IMR-90 (cell line): ENCODE measurements around the gene CLEC2D. TPM values are rescaled to one million over a fixed set of nuclear protein-coding genes. Genes with fewer than 3 reads are reported as not detected.

ENCODE experiments used
- ATAC-seq: fragments of 200-7000 bp; cut with Tn5 transposase; 2 replicates; pipeline ENCODE4 v1.9.1; 2020; ENCODE audit warnings: low read depth, mild to moderate bottlenecking, moderate library complexity
- BruUV-seq: library from RNA; stranded (reverse); fragments of 400-500 nt; replicated peaks from 2 replicates; lab custom pipeline; 2021; lab: Mats Ljungman, UMichigan
- CTCF ChIA-PET: fragments of 300-600 bp; formaldehyde crosslinking; extraction: SDS; loops from one replicate; lab custom pipeline; 2021; ENCODE audit warnings: antibody characterized with exemption; lab: Yijun Ruan, JAX
- POLR2A ChIA-PET: fragments of 300-600 bp; sonication (Branson Sonifier 250); formaldehyde crosslinking; loops from one replicate; lab custom pipeline; 2022; ENCODE audit warnings: antibody characterized with exemption; ENCODE audit not compliant: unreplicated experiment; lab: Charles Lee
- DNase-seq: peaks from one replicate; pipeline ENCODE4 v3.0.0; 2013
- H2AFZ ChIP-seq: replicated peaks from 2 replicates; pipeline ENCODE3; 2013; ENCODE audit warnings: low read length, mild to moderate bottlenecking; ENCODE audit not compliant: poor library complexity
- H2AK5ac ChIP-seq: 2 replicates; pipeline ENCODE4 v1.6.1; 2013; ENCODE audit warnings: low read depth, low read length, inconsistent platforms
- H2AK9ac ChIP-seq: replicated peaks from 2 replicates; pipeline ENCODE3; 2013; ENCODE audit warnings: mild to moderate bottlenecking, low read depth, low read length, moderate library complexity; ENCODE audit not compliant: poor library complexity
- H2BK120ac ChIP-seq: 2 replicates; pipeline ENCODE4 v1.6.1; 2013; ENCODE audit warnings: low read depth, low read length, inconsistent platforms
- H2BK15ac ChIP-seq: 3 replicates; pipeline ENCODE4 v1.6.1; 2013; ENCODE audit warnings: low read depth, low read length, inconsistent platforms
- H2BK20ac ChIP-seq: 2 replicates; pipeline ENCODE4 v1.6.1; 2013; ENCODE audit warnings: low read depth, mild to moderate bottlenecking, inconsistent platforms, low read length, moderate library complexity
- H2BK5ac ChIP-seq: 2 replicates; pipeline ENCODE4 v1.6.1; 2013; ENCODE audit warnings: mild to moderate bottlenecking, low read depth, low read length, inconsistent platforms; ENCODE audit not compliant: poor library complexity, severe bottlenecking
- H3K14ac ChIP-seq: replicated peaks from 2 replicates; pipeline ENCODE4 v1.6.1; 2013; ENCODE audit warnings: low read depth, low read length, inconsistent platforms
- H3K18ac ChIP-seq: 2 replicates; pipeline ENCODE4 v1.6.1; 2013; ENCODE audit warnings: low read depth, low read length, control low read depth
- H3K23ac ChIP-seq: 2 replicates; pipeline ENCODE4 v1.6.1; 2013; ENCODE audit warnings: low read depth, low read length, inconsistent platforms
- H3K27ac ChIP-seq: 2 replicates; pipeline ENCODE4 v1.5.1; 2013; ENCODE audit warnings: mild to moderate bottlenecking, control low read depth, low read length; ENCODE audit not compliant: insufficient read depth
- H3K27me3 ChIP-seq: 2 replicates; pipeline ENCODE4 v1.6.1; 2013; ENCODE audit warnings: low read length; ENCODE audit not compliant: control insufficient read depth, insufficient read depth
- H3K36me3 ChIP-seq: 2 replicates; pipeline ENCODE4 v1.6.1; 2013; ENCODE audit warnings: low read length, mixed read lengths; ENCODE audit not compliant: control insufficient read depth, insufficient read depth
- H3K4ac ChIP-seq: 2 replicates; pipeline ENCODE4 v1.6.1; 2013; ENCODE audit warnings: low read depth, low read length, inconsistent platforms
- H3K4me1 ChIP-seq: 2 replicates; pipeline ENCODE4 v1.6.1; 2013; ENCODE audit warnings: low read length, mixed read lengths; ENCODE audit not compliant: control insufficient read depth, insufficient read depth
- H3K4me2 ChIP-seq: 2 replicates; pipeline ENCODE4 v1.6.1; 2013; ENCODE audit warnings: low read depth, mild to moderate bottlenecking, control low read depth, low read length, moderate library complexity
- H3K4me3 ChIP-seq: 2 replicates; pipeline ENCODE4 v1.5.1; 2013; ENCODE audit warnings: low read depth, mild to moderate bottlenecking, control low read depth, low read length, moderate library complexity; ENCODE audit not compliant: insufficient read depth
- H3K56ac ChIP-seq: 2 replicates; pipeline ENCODE4 v1.6.1; 2013; ENCODE audit warnings: low read length, inconsistent platforms; ENCODE audit not compliant: insufficient read depth; ENCODE audit errors: extremely low read depth
- H3K79me1 ChIP-seq, 2 experiments: 2 replicates each; pipeline ENCODE4 v1.6.1; 2013; ENCODE audit warnings: low read length in 2 of 2, inconsistent platforms in 1 of 2, low read depth in 1 of 2
- H3K9ac ChIP-seq: 2 replicates; pipeline ENCODE4 v1.6.1; 2013; ENCODE audit warnings: low read depth, low read length, control low read depth
- H3K9me1 ChIP-seq: 2 replicates; pipeline ENCODE4 v1.6.1; 2013; ENCODE audit warnings: low read length, inconsistent platforms; ENCODE audit not compliant: insufficient read depth
- H3K9me3 ChIP-seq: 2 replicates; pipeline ENCODE4 v1.6.1; 2013; ENCODE audit warnings: low read length; ENCODE audit not compliant: control insufficient read depth, insufficient read depth
- H4K20me1 ChIP-seq: 2 replicates; pipeline ENCODE4 v1.6.1; 2013; ENCODE audit warnings: low read length, inconsistent platforms; ENCODE audit not compliant: insufficient read depth
- H4K5ac ChIP-seq: 2 replicates; pipeline ENCODE4 v1.6.1; 2013; ENCODE audit warnings: mild to moderate bottlenecking, low read depth, low read length, control low read depth
- H4K8ac ChIP-seq, 2 experiments: 2 replicates each; pipeline ENCODE4 v1.6.1; 2013; ENCODE audit warnings: low read depth in 2 of 2, low read length in 2 of 2, control low read depth in 1 of 2, inconsistent platforms in 1 of 2
- H4K91ac ChIP-seq: 2 replicates; pipeline ENCODE4 v1.6.1; 2013; ENCODE audit warnings: low read depth, low read length, inconsistent platforms; ENCODE audit not compliant: insufficient read depth
- BHLHE40 ChIP-seq: fragments of 150-350 bp; IDR thresholded peaks from 2 replicates; pipeline ENCODE4 v1.6.1; 2016; ENCODE audit warnings: mild to moderate bottlenecking, low read depth, low read length
- CEBPB ChIP-seq: IDR thresholded peaks from 2 replicates; pipeline ENCODE4 v1.6.1; 2012; ENCODE audit warnings: low read depth, low read length, improper control_type of control experiment
- CHD1 ChIP-seq: IDR thresholded peaks from 2 replicates; pipeline ENCODE4 v1.6.1; 2012; ENCODE audit warnings: low read depth, low read length, improper control_type of control experiment
- CTCF ChIP-seq: conservative IDR thresholded peaks from 2 replicates; pipeline ENCODE4 v1.5.1; 2012; ENCODE audit warnings: mild to moderate bottlenecking, low read depth, low read length, improper control_type of control experiment
- ELK1 ChIP-seq: fragments of 150-350 bp; IDR thresholded peaks from 2 replicates; pipeline ENCODE4 v1.6.1; 2016; ENCODE audit warnings: low read depth, mild to moderate bottlenecking, low read length, moderate library complexity, borderline replicate concordance
- FOS ChIP-seq: fragments of 150-350 bp; IDR thresholded peaks from 2 replicates; pipeline ENCODE4 v1.6.1; 2016; ENCODE audit warnings: low read depth, low read length
- MAFK ChIP-seq: IDR thresholded peaks from 2 replicates; pipeline ENCODE4 v1.6.1; 2012; ENCODE audit warnings: low read depth, low read length, improper control_type of control experiment
- MAZ ChIP-seq: IDR thresholded peaks from 2 replicates; pipeline ENCODE4 v1.6.1; 2012; ENCODE audit warnings: low read depth, mild to moderate bottlenecking, low read length, improper control_type of control experiment, moderate library complexity, borderline replicate concordance
- MXI1 ChIP-seq: IDR thresholded peaks from 2 replicates; pipeline ENCODE4 v1.6.1; 2012; ENCODE audit warnings: low read depth, mild to moderate bottlenecking, low read length, moderate library complexity, borderline replicate concordance
- NFE2L2 ChIP-seq: fragments of 150-350 bp; IDR thresholded peaks from 2 replicates; pipeline ENCODE4 v1.6.1; 2016; ENCODE audit warnings: low read depth, mild to moderate bottlenecking, low read length
- POLR2A ChIP-seq: IDR thresholded peaks from 2 replicates; pipeline ENCODE4 v1.6.1; 2012; ENCODE audit warnings: mild to moderate bottlenecking, low read depth, low read length
- RAD21 ChIP-seq: IDR thresholded peaks from 2 replicates; pipeline ENCODE4 v1.6.1; 2012; ENCODE audit warnings: low read length, improper control_type of control experiment
- RCOR1 ChIP-seq: IDR thresholded peaks from 2 replicates; pipeline ENCODE4 v1.6.1; 2012; ENCODE audit warnings: mild to moderate bottlenecking, low read length, improper control_type of control experiment; ENCODE audit not compliant: insufficient replicate concordance
- RFX5 ChIP-seq: IDR thresholded peaks from 2 replicates; pipeline ENCODE4 v1.8.0; 2012; ENCODE audit warnings: low read depth, mild to moderate bottlenecking, low read length, moderate library complexity
- SMC3 ChIP-seq: fragments of 150-350 bp; IDR thresholded peaks from 2 replicates; pipeline ENCODE4 v1.6.1; 2016; ENCODE audit warnings: low read depth, mild to moderate bottlenecking, antibody characterized with exemption, low read length, moderate library complexity
- USF2 ChIP-seq: fragments of 150-350 bp; IDR thresholded peaks from 2 replicates; pipeline ENCODE4 v1.6.1; 2017; ENCODE audit warnings: mild to moderate bottlenecking, antibody characterized with exemption, low read length, low read depth
- dilution Hi-C: fragments of 300-500 bp; cut with HindIII; formaldehyde crosslinking; loops from one replicate; pipeline ENCODE4 v1.14.3; 2018; ENCODE audit warnings: low sequenced_read_pairs; ENCODE audit not compliant: unreplicated experiment
- in situ Hi-C: fragments of 300-500 bp; cut with MboI; formaldehyde crosslinking; loops from 3 replicates; pipeline ENCODE4 v1.14.3; 2019; ENCODE audit warnings: low sequenced_read_pairs, inconsistent platforms, mixed read lengths
- intact Hi-C: fragments of 100-400 bp; cut with micrococcal nuclease; formaldehyde crosslinking; loops from 2 replicates; pipeline ENCODE4 v1.10.0; 2022
- polyA plus RNA-seq, 3 experiments: library from polyadenylated mRNA; depleted of rRNA; stranded (reverse); fragments of >200 nt; gene quantifications; 2 replicates each; pipeline ENCODE4 v1.2.3, GENCODE V29; 2012; ENCODE audit warnings: low replicate concordance in 1 of 3
- total RNA-seq: library from RNA; depleted of rRNA; stranded (reverse); fragments of >200 nt; gene quantifications from 2 replicates; pipeline ENCODE4 v1.2.3, GENCODE V29; 2012

Gene CLEC2D
- total and polyA plus RNA-seq, 2 of the 4 experiments (the other 2 are of a cell fraction): 0.72 to 1.2 TPM

- Histone ChIP-seq H3K36me3 (peaks cover 16% of the 10 kb centered on the region), H2BK120ac (no peak overlapping the region), H2AK9ac (no peak overlapping the region), H3K23ac (no peak overlapping the region), H2BK20ac (no peak overlapping the region), H3K18ac (no peak overlapping the region), H4K8ac (no peak overlapping the region), H3K27me3 (no peaks in the 10 kb centered on the region), H2BK15ac (no peak overlapping the region), H3K27ac (no peak overlapping the region), H3K4me2 (no peak overlapping the region), H3K9ac (no peak overlapping the region), H4K91ac (no peak overlapping the region), H3K9me3 (no peaks in the 10 kb centered on the region), H3K4me1 (no peaks in the 10 kb centered on the region), H4K5ac (no peak overlapping the region), H3K14ac (no peak overlapping the region), H3K4me3 (no peak overlapping the region), H2AFZ (no peak overlapping the region), H3K4ac (no peak overlapping the region), H3K56ac (no peak overlapping the region), H2AK5ac (no peak overlapping the region), H3K9me1 (peaks cover 3% of the 10 kb centered on the region; the same call in 1 of the 2 replicates), H3K79me1 (no peaks in the 10 kb centered on the region), H2BK5ac (no peak overlapping the region), H4K20me1 (no peaks in the 10 kb centered on the region)
- in situ Hi-C loops: no loop called here
- dilution Hi-C loops: no loop called here
- TF ChIP-seq RCOR1 (no peak), NFE2L2 (no peak), USF2 (no peak), MXI1 (no peak), CTCF (no peak), RAD21 (no peak), RFX5 (no peak), MAZ (no peak), FOS (no peak), MAFK (no peak), BHLHE40 (no peak), ELK1 (no peak), CHD1 (no peak), SMC3 (no peak), CEBPB (no peak), POLR2A (no peak)
- ChIA-PET CTCF (no interaction called here), POLR2A (no interaction called here)
- no peak for ATAC-seq
- DNase-seq: no peak
- intact Hi-C loops: no loop called here
- no TSS peak for BruUV-seq
Observed at GRCh38 chr12:9662488-9662887, 7.0 kb upstream of the CLEC2D start.
